Measurements from ENCODE around the gene PBXIP1.

- TF ChIP-seq CTCF (IDR thresholded peaks at IDR 0.05; ENCODE audit: borderline replicate concordance, extremely low read depth, low read length, poor library complexity, severe bottlenecking), result no peak
- TF ChIP-seq EZH2 (IDR thresholded peaks at IDR 0.05; ENCODE audit: borderline replicate concordance, low read depth, low read length, severe bottlenecking), result no peak
Measured at GRCh38 chr1:154911691-154912550, 44.0 kb downstream of the PBXIP1 start.

Data from DND-41 (cell line).